DMS 273 (cell line): ENCODE results near the gene LIX1L.
A peak's percentile ranks its signal among the peaks of the same experiment; 100 is the strongest.

Experiments
- DNase-seq: peaks from one replicate; lab custom pipeline; 2025; ENCODE audit not compliant: unreplicated experiment; lab: John Stamatoyannopoulos, UW

Gene LIX1L

DNA sequence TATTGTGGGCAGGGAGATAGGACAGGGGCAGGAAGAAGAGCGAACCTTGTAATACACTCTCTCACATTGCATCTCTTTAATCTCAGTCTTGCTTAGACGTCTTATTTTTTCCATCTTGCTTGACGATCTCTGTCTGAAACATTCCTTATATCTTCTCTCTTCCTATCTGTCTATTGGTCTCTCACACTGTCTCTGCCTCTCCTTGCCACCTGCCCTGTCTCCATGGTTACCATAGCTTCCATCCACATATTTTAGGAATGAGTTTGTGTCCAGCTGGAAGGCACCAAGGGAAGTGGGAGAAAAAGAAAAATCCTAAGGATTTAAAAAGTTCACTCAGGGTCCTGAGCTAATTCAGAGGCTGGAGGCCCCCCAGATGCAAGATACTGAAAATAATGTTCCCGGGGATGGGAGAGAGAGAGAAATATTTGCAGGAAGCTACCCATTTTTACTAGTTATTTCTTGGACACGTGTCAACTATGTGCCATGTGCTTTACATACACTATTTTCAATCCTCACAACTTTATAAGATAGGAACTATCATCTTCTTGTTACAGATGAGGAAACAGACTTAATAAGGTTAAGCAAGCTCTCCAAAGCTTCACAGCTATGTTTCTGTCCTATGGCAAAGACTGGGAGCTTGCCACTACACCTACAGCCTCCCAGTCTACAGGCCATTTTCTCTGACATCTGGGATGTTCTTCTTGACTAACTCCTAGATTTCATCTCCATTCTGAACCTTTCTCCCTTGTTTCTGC is 5.6 kb upstream of the LIX1L start:
- DNase-seq: peak; percentile 71

DNA sequence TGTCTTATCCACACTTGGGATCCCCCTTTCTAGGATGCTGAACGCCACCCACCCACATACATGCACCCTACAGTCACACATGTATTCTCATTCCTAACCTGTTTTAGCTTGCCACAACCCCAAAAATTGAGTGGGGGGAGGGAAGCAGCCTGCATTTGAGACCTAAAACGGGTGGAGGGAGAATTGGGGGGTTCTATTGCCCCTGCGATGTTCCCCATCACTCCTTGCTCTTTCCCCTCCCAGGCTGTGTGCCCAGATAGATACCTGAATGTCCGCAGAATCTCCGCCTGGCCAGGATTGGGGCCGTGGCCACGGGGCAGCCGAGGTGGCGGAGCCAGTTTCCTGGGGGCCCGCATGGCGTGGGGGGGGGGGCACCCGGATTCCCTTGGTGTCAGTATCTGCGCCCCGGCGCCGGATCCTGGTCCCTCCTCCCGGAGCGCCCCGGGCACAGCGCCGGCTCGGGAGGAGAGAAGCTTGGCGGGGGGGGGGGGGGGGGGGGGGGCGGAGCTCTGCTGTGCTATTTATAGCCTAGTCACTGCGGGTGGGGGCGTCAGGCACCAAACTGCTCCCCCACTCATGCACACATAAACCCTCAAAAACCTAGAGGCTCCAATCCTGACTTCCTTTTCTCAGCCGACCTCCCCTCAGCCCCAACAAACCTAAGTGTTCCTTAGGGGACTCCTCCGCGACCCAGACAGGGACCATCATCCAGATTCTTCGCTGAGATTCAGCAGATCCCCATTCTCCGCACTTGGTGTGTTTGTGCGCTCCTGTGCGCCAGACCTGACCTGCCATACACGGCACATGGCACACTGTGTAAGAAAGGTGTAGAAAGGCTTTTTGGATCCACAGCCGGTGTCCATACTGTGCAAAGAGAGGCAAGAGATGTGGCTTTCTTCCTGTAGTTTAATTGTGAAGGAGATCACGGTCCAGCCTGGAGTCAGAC is 4.6 kb upstream of the LIX1L start:
- peak; percentile 71 for DNase-seq

DNA sequence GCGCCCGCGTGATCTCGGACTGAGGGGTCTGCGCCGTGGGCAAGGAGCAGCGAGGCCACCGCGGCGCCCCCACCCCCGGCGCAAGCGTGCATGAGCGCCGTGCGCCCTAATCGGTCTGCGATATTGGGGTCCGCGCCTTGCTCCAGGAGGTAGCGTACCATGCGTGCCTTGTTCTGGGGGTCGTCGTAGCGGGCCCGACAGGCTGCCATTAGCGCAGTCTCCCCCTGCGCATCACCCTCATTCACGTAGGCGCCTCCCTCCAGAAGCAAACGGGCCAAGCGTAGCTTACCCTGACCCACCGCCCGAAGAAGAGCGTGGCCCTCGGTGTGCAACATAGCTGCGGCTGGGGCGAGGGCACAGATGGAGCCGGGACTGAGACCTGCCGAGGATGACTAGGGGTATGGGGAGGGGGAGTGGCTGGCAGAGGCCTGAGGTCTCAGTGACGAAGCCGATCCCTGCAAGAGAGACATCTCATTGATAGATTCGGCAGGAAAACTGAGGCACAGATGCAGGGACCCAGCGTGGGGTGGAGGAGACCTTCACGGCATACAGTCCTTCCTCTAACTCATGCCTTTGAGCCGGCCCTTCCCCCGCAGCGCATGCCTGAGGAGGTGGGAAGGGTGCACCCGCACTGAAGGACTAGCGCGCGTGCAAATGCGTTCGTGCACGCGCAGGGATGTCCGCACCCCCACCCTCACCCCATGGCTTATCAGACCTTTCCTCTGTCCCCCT is 3.8 kb upstream of the LIX1L start:
- peak; percentile 55 for DNase-seq

DNA sequence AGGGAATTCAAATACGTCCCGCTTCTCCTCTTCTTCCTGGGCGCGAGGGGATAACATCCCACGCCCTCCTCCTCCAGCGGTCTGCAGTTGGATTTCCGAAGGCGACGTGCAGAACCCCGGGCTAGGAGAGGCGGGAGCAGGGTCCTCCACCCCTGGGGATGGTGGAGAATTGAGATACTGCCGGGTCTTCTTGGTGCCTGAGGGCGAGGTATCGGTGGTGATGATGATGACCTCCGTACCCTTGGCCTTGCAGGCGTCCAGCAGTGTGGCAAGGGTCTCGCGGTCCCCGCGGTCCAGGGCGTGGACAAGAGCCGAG is 3.2 kb upstream of the LIX1L start:
- no peak for DNase-seq

DNA sequence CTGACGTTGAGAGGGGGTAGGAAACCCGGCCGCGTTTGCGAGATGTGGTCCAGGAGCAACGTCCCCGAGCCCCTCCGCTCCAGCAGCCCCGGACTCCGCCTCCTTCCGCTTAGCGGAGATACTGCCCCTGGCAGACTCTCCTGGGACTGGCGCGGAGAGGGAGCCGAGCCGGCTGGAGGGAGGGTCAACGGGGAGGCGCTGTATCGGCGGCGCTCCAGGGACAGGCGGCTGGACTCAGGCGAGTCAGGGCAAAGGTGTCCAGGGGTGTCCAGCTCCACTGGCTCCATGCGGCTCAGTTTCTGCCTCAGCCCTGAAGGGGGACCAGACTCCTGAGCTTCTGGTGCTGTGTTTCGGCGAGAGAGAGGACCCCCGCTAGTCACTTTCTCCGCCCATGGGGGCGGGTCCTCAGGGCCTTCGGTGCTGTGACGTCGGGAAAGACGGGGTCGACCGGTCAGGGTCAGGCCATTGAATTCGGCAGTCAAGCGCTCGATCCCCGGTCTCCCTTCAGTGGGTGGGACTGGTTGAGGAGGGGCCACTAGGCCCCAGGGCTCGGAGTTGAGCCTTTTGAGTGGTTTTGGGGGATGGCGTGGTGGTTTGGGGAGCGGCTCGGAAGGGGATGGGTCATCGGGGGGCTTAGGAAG is 2.8 kb upstream of the LIX1L start:
- no peak for DNase-seq

DNA sequence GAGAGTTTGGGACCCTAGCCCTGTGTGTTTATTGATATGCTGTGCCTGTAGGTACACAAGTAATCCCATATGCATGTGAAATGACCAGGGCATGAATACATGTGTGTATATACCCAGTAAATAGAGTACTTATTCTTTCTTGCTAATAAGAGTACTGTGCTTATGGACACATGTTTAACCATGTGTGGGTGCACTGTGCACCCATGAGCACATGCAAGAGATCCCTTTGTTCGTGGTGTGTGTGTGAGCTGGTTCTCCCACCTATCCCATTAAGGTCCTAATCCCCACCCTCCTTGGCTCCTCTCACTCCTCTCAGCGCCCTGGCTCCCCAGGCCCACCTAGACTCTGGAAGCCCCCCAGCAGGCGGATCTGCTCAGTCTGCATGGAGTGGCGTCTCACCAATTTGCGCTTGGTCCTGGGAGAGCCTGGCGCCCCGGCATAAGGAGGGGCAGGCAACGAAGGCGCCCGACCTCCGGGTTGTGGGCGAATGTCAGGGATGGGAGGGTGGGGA is 2.2 kb upstream of the LIX1L start:
- DNase-seq: no peak

DNA sequence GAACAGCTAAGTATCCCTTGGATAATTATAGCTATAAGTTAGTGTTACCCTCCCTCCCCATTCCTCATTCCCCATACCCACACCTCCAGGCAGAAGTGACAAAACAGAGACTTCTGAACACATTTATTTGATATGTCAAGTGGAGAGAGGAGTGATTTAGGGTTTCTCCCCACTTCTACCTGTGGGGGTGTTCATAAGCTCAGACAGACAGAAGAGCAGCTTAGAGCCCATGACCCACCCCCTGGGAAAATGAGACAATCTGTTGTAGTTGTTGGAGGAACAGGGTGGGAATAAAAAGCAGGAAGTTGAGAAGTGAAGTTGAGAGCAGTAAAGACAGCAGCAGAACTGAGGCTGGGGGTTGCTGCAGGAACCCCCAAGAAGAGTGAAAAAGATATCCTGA is 1.5 kb upstream of the LIX1L start:
- no peak for DNase-seq

DNA sequence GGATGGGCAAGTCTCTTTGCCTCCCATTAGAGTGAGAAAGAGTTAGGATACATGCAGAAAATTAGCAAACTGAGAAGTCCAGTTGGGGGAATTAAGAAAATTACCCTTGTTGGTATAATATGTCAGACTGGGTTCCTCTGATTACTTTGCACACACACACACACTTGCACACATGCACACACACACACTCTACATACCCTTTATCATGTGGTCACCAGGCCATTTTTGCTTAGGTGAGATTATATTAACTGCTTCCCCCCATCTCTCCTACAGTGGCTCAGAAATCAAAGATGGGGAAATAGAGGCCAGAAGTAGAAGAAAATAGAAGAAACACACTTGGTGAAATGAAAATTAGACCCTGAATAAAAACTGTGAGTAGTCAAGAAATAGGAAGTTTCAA is 917 bp upstream of the LIX1L start:
- DNase-seq: no peak

DNA sequence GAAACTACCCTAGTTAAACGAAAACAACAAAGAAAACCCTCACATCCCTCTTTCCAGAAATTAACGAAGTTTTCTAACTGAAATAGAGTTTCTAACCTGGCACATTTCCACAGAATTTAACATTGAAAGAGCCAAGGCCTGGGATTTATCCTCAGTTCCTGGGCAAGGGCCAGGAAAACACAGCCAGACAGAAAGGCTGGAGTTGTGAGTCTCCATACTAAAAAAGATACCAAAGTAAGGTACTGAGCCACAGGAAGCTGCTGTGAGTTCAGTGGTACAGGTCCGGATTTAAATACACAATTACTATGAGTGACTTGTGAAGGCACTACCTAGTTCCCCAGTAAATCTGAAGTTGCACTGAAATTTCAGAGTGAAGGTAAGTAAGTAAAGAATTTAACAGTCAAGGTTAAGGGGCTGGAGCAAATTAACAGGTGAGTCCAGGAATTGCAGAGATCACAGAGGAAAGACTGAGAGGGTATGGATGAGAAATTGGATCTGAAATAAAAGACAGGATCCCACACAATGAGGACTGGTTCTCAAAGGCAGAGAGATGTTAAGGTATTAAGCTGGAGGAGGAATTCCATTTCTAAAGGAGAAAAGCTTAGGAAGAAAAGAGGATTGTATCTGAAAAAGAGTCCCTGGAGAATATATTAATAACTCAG is 905 bp downstream of the LIX1L start:
- DNase-seq: peak; percentile 61

DNA sequence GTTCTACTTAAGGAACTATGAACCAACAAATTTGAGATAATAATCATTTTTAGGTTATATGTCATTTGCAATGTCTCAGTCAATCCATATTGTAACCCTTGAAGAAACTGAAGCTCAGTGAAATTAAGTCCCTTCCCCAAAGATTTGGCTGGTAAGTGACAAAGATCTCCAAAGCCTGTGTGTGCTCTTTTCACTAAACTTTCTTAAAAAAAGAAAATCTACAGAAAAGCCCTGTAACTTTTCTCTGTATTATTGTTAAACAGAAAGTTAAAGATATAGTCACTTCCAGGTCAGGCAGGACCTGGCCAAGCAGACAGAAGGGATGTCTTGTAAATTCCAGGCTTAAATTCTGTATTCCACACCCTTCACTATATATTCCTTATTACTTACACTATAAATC is 1.5 kb downstream of the LIX1L start:
- DNase-seq: no peak

DNA sequence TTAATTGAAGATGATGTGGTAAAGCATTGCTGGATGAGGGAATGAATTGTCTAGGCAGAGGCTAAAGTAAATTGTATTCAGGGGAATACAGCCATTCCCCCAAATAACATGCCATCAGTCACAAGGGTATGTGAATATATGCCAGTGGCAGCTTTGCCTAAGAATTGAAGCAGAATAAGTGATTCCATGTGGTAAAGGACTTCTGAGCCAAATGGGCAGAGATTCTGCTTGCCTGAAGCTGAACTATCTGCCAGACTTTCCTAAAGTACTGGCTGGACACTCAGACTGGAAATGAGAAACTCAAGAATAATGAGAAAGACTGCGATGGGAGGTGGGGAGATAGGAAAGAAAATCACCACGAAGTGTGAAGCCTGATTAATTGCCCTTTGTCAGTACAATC is 2.4 kb downstream of the LIX1L start:
- no peak for DNase-seq

DNA sequence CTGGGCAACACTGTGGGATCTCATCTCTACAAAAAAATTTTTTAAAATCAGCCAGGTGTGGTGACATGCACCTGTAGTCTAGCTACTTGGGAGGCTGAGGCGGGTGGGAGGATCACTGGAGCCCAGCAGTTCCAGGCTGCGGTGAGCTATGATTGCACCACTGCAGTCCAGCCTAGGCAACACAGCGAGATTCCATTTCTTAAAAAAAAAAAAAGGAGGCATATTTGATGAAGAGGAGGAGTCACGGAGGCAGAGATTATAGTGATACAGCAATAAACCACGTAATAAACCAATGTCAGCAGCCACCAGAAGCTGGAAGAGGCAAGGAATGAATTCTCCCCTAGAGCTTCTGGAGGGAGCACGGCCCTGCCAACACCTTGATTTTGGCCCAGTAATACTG is 4.0 kb downstream of the LIX1L start:
- no peak for DNase-seq

DNA sequence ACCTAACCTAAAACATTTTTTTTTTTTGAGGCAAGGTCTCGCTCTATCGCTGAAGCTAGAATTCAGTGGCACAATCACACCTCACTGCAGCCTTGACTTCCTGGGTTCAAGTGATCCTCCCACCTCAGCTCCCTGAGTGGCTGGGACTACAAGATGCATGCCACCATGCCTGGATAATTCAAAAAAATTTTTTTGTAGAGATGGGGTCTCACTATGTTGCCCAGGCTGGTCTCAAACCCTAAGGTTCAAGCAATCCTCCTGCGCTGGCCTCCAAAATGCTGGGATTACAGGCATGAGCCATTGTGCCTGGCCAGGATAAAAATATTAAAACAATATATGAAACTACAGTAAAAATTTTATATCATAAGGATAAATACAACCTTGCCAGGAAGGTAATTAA is 4.9 kb downstream of the LIX1L start:
- no peak for DNase-seq

DNA sequence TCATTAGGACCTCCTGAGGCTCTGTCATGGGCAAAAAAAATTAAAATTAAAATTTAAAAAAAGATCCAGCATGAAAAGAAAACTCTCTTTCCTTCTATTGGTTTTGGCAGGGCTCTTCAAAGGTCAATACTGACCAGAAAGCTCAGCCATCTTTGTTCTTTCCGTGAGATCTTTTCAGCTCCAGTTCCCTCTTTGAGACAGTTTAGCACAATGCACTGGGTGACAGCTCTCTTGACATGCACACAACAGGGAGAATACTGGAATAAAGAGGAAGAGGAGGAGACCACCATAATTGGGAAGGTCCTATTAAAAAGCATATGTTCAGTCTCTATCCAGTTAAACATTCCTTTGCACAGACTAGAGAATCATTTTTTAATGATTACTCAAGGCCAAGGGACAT is 6.3 kb downstream of the LIX1L start:
- DNase-seq: no peak

DNA sequence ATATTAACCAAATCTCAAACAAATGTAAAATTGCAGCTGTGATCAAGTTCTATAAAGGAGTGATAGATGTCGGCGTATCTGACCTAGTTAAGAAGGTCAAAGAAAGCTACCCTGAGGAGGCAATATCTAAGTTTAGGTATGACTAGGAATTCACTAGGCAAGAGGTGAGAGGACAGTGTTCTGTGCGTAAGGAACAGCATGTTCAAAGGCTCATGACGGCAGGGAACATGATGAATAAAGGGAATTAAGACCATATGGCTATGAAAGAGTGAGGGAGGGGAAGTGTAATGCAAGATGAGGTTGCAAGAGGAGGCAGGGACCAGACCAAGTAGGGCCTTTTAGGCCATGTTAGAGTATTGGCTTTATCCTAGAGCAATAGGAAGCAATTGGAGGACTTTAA is 8.6 kb downstream of the LIX1L start:
- peak; percentile 55 for DNase-seq

DNA sequence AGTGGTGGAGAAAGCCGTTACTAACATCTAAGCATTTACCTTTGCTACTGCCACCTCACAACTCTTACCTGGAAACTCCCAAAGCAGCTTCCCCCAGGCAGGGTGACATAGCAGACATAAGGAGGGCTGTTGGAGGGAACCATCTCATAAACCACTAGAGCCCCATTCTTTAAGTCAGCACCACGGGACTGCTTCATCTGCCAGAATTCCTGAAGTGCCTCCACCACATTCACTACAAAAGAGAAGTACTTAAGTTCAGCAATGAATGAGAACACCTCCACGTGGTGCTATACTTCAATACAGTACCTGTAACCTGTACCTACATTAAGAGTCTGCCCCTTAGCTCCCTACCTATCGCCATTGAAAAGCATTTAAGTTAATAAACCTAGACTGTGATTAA is 10.3 kb downstream of the LIX1L start:
- DNase-seq: no peak

DNA sequence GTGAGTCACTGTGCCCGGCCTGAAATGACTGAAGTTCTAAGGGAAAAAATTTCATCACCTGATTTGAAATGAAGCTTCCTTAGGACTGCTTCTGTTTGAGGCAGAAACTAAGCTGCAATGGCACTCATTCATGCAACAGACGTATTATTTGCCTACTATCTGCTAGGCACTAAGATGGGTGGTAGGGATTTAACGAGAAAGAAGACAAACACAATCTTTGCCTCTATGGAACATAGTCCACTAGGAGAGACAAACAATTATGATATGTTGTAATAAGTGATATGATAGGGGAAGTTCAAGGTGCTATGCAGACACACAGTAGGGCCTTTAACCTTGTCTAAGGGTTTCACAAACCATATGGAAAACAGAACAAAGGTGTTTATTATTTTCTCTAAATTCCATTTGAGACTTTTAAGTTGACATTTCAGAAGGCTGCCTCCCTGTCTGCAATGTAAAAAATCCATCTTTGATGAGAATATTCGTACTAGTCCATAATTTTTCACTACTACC is 11.3 kb downstream of the LIX1L start:
- no peak for DNase-seq

DNA sequence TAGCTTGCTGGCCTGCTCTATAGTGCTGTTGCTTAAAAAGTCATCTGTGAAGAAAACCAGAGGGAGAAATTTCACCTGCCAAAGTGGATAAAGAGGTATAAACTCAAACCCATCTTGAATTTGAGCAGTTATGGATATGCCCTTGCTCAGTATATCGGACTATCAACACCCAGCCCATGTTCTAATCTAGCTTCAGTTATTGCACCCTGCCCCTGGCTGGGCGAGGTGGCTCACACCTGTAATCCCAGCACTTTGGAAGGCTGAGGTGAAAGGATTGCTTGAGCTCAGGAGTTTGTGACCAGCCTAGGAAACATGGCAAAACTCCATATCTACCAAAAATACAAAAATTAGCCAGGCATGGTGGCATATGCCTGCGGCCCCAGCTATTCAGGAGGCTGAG is 13.3 kb downstream of the LIX1L start:
- DNase-seq: no peak

DNA sequence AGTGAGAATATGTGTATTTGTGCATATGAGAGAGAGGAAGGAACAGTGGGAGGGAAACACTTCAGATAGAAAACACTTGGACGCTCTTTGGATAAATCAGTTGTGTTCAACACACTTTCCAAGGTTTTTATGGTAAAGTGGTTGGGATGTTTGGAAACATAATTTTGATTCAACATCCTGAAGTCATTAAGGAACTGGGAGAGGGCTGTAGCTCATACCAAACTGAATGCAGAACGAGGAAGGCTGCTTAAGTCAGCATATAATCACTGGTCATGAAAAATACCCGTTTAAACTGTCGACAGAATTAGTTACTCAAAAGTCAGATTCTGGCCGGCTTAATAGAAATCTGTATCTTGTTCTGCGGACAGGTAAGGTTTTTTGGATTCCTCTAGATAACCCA is 14.9 kb downstream of the LIX1L start:
- DNase-seq: no peak

DNA sequence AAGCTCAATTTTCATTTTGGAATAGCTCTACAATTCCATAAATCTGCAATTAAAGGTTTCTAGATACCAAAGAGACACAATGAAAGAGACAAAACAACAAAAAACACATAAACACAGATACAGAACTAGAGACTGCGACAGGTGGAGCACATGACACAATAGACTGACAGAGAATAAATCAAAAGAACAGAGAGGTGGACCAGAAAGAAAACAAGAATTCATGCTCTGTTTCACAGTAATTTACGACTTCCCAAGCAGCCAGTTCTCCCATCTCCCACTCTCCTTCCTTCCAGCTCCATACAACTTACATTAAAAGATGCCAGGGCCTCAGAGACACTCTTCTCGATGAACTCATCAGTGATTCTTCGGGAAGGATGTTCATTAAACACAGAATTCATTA is 15.4 kb downstream of the LIX1L start:
- DNase-seq: no peak
